GM19455 (cell line): ENCODE data around the gene ZNF296.

Source experiments
- ATAC-seq: cut with Tn5 transposase; IDR thresholded peaks from one replicate; pipeline ENCODE4 v1.9.1; 2021; ENCODE audit not compliant: unreplicated experiment

ZNF296 gene

DNA sequence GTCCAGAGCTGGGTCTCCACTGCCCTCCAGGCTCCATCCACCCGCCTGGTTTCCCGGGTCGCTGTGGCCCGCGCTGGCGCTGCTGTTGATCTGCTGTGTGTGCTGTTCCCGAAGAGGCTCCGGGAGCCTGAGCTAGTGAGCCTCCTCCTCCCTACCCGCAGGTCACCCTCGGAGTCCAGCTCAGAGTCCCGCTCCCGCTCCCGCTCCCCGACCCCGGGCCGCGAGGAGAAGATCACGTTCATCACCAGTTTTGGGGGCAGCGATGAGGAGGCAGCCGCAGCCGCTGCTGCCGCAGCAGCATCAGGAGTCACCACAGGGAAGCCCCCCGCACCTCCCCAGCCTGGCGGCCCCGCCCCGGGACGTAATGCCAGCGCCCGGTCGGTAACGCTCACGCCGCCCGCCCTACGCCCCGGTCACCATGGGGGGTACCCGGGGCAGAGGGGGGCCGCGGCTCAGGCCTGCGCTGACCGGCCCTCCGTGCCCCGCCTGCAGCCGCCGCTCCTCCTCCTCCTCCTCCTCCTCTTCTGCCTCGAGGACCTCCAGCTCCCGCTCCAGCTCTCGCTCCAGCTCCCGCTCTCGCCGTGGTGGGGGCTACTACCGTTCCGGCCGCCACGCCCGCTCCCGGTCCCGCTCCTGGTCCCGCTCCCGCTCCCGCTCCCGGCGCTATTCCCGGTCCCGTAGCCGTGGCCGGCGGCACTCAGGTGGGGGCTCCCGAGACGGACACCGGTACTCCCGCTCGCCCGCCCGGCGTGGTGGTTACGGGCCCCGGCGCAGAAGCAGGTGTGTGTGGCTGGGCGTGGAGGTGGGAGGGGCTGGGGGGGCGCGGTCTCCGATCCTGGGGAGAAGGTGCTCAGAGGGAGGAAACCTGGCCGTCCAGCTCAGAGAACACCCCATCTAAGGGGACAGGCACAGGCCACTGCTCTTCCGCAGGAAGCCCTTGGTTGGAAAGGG lies 12.2 kb downstream of the ZNF296 start:
- no peak for ATAC-seq

DNA sequence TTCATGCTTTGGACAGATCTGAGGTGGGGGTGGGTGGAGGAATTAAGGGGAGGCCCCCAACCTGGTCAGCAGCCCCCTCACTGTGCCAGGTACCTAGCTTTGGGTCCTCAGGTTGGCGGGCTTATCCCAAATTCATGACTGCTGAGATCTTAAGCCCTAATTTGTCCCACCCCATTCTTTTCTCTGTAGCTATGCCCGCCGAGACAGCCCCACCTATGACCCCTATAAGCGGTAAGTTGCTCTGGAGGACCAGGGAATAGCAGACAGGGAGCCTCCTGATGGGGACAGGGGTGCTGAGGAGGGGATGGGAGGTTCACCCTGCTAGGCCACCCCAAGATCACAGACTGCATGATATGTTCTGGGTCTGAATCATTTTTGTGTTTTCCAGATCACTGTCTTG lies 14.3 kb downstream of the ZNF296 start:
- ATAC-seq, result no peak

DNA sequence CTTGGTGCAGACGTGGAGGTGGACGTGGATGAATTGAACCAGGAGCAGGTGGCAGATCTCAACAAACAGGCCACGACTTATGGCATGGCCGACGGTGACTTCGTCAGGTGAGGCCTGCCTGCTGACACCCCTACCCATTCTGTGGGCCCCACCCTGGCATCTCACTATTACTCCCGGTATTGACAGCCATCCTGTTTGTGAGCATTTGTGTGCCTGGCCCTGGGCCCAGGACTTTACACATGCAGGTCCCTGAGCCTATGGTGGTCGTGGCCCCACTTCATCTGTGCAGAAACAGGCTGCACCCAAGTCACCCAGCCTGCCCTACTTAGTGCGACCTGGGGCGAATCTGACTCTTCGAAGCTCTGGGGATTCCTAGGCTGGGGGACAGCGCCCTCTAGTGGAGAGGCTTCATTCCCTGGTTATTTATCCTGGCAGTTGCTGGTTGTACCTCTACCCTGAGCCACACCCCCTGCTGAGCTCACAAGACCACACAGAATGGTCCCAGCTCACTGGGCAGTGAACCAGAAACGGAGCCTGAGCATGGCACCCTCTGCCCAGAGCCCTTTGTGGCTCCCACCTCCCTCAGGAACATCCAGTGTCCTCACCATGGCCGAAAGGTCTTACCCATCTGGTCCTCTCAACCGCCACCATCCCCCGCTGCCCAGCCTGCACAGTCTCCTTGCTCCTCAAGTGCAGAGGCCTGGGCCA lies 16.9 kb downstream of the ZNF296 start:
- no peak for ATAC-seq

DNA sequence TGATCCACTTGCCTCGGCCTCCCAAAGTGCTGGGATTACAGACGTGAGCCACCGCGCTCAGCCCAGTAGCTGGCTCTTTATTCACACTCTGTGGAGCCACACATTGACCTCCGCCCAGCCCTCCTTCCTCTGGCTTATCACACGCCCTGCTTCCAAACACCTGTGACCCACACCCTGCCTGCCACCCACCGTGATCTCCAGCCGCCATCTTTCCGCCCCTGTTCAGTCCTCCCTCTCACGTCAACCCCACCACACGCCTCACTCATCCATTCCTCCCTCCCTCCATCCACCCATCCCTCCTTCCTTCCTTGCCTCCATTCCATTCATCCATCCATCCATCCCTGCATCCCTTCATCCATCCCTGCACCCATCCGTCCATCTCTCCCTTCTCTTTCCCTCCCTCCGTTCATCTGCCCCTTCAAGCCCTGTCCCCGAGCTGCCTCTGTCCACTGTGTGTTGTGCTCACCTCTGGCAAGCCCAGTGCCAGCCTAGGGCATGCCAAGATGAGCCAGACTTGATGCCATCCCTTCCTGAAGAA lies 17.6 kb downstream of the ZNF296 start:
- no peak for ATAC-seq

DNA sequence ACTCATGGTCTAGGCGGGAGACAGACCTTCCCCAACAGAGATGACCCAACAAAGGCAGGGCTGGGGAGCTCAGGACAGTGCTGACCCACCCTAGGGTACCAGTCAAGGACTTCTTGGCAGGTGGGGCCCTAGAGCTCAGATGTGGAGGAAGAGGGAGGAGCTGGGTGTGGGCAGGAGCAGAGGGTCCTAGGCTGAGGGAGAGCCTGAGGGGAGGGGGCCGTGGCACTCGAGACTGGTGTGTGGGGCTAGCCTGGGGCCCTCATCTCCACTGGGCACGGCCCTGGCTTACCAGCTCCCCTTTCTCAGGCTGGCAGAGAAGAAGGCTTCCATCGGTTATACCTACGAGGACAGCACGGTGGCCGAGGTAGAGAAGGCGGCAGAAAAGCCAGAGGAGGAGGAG lies 18.8 kb downstream of the ZNF296 start:
- no peak for ATAC-seq

DNA sequence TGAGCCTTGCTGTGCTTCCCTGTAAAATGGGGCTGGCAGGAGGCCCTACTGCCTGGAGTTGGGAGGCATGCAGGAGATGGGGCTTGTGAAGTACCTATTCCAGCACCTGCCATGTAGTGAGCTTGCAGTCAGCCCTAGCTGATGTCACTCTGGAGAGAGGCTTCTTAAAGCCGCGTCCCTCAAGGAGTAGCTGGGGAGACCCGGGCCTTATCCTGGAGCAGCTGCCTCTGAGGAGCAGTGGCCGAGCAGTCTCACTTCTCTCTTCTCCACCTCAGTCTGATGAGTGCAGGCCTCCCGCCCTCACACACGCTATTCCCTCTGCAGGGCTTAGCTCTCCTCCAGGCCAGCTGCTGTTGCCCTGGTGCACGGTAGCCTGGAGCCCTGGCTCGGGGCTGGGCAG lies 19.4 kb downstream of the ZNF296 start:
- ATAC-seq, result no peak

DNA sequence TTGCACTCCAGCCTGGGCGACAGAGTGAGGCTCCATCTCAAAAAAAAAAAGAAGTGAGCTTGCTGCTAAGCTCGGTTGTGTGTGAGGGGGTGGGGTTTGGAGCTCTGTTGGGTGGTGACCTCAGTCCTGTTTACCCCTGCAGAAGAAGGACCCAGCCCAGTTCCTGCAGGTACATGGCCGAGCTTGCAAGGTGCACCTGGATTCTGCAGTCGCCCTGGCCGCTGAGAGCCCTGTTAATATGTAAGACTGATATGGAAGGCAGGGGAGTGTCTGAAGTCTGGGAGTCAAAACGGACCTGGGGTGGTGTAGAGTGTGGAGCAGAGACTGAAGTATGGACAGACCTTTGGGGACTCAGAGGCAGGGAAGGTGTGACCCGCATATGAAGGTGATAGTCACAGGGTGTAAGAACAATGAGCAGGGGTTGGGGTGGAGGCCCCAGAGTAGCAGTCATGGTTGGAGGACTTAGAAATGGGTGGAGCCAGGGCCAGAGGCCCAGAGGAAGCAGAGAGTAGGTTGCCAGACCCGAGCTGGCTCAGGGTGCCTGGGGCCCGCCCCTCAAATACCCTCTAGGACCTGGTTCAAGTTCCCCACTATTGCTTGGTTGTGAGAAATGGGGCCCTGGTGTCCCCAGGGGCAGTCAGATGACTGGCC lies 24.2 kb downstream of the ZNF296 start:
- no peak for ATAC-seq

DNA sequence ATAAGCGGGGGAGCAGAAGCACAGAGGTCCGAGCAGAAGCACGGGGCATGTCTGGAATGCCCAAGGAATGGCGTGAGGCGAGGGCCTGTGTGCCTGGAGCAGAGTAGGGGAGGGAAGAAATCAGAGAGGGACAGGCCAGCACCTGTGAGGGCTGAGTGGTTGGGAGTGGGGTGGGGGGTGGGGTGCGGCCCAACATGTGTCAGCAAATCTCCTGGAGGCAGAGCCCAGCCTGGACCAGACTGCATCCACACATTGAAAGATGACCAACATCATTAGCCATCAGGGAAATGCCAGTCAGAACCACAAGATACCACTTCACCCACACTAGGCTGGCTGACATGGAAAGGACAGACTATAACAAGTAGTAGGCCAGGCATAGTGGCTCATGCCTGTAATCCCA lies 26.2 kb downstream of the ZNF296 start:
- no peak for ATAC-seq

DNA sequence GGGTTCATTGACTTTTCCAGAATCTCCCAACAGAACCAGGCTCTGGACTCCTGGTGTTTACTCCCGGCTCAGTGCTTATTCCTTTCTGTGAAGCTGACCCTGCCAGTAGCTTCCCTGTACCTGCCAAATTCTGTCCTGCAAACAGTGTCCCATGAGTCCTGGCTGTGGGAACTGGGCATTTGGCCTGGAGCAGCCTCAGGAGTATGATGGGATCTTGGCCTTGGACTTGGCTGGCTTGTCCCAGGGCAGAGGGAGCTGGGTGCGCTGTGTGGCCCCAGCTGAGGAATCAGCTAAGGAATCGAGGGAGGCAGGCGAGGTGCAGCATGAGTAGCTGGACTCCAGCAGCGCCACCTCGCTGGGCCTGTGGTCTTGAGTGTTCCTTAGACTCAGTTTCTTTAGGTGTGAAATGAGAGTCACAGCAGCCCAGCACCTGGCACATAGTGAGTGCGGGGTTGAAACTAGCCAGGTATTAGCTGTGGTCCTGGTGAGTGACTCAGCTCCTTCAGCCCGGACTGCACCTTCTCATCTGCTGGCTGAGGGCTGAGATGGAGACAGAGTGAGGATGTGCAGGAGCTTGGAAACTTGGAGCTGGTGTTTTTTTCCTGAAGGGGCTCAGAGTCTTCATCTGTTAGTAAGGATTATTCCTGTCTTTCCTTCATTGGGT lies 27.1 kb downstream of the ZNF296 start:
- no peak for ATAC-seq

DNA sequence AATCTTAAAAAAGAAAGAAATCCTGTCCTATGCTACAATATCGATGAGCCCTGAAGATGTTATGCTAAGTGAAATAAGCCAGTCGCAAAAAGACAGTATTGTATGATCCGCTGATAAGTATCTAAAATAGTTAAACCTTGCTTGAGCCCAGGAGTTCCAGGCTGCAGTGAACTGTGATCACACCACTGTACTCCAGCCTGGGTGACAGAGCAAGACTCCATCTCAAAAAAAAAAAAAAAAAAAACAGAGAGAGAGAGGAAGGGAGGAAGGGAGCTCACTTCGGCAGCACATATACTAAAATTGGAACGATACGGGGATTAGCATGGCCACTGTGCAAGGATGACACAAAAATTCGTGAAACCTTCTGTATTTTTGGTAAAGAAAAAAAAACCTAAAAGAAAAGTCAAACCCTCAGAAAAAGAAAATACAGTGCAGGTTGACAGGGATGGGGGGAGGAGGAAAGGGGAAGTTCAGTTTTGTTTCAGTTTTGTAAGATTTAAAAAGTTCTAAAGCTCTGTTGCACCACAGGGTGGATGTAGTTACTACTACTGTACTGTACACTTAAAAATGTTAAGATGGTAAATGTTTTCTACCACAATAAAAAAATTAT lies 29.0 kb downstream of the ZNF296 start:
- ATAC-seq, result no peak

DNA sequence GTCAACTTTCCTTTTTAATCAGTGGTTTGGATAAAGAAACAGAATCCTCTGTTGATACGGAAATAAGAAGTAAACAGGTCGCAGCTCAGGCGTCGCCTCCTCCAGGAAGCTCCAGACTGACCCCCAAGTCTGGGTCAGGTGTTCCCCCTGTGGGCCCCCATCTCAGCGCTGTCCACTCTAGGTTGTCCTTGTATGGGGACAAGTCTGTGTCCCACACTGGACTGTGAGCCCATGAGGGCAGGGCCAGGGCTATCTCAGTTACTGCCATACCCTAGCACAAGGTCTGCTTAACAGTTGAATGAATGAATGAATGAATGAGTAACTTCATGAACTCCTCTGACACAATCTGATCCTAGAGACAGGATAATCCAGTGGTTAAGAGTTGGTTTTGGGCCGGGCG lies 29.9 kb downstream of the ZNF296 start:
- ATAC-seq, result no peak

DNA sequence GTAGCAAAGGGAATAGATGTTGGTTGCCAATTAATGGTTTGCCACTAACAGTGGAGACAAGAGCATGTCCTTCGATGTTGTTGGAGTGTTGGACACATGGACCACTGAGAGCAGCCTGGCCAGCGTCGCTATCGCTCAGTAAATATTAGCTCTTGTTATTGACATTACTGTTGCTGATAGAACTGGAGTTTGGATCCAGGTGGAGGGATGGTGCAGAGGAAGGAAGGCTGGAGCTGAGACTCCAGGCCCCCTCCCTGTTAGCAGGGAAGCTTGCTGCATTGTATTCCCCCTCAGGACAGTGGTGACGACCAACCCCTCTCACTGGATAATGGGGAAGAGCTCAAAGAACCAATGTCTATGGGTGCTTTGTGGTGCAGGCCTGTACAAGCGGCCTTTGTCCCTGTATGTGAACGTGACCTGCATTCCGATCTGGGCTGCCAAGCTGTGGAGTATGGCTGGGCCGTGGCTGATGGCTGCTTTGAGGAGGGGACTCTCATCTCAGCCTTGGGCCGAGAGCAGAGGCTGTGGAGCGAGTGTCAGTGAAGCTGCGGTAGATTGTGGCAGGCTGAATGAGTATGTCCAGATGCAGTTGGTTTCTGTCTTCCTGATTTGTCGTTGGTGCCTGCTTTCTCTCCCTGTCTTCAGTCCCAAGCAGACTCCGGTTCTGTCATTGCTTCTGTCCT lies 30.5 kb downstream of the ZNF296 start:
- ATAC-seq, result no peak

DNA sequence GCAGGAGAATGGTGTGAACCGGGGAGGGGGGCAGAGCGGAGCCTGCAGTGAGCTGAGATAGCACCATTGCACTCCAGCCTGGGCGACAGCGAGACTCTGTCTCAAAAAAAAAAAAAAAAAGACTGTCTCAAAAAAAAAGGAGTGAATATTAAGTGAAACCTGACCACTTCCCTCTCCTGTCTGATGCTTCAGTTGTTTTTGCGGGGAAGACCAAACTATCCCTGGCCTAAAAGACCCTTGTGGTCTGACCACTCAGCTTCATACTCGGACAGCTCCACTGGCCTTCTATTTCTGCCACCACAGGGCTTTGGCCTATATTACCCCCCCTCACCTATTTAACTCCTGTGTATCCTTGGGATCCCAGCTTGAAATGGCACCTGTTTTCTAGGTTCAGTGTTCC lies 35.2 kb downstream of the ZNF296 start:
- ATAC-seq, result no peak

DNA sequence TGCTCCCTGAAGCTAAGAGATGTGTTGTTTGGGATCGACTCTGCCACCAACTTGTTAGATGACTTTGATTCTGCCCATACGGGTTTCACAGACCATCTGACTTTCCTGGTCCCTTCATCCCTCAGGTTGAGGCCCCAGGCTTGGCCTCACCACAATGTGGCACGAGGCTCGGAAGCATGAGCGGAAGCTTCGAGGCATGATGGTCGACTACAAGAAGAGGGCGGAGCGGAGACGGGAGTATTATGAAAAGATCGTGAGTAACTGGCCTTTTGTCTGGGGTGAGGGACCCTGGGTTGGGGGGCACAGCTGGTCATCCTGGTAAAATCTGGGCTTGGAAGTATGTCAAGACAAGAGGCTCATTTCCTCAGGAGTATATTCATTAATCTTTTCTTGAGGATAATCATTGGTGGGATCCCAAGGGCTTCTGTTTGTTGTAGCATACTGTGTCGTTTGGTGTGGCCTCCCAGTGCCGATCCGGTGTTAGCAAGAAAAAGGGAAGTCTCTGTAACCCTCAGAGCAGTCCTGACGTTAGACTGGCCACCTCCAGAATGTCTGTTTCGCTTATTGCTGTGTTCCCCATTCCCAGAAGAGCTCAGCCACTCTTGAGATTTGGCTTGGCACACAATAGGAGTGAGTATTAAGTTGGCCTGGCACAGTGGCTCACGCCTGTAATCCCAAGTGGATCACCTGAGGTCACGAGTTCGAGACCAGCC lies 36.1 kb downstream of the ZNF296 start:
- ATAC-seq, result no peak

DNA sequence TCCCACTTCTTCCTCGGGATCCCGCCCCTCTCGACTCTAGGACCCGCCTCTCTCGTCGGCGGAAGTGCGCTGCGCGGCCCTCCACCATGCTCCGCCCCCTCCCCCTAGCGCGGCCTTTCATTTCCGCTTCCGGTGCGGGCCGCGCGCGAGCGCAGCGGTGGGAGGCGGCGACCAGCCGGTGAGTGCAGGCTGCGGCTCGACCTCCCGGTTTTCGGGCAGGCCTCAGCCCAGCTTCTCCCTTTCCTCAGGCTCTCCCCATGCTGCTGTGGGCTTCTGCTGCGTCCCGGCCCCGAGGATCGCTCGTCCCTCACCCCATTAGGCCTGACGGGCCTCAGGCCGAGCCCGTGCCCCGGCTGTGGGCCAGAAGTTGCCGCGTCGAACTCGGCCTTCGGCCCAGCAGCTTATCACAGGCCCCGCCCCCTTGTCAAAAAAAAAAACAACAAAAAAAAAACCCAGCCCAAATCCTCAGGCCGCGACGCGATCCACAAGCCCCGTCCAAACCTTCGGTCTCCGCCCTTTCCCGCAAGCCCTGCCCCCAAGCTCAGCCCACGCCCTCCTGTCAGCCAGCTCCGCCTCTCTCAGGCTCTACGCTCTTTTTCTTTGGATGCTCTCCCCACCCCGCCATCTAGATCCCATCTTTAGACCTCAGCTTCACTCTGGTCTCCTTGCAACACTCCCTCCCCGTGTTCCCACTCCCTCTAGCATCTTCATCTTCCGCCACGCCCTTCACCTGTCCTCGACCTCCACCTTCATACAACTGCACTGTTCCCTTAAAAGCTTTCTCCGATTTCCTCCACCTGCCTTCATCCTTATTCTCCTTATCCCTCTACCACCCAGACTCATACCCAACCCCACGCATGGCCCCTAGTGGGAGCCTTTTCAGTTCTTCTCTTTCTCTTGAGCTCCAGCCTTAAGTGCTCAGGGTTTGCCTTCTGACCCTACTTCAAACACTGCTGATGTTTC lies 37.1 kb downstream of the ZNF296 start, which contains the start of gene CLASRP:
CLASRP (plus strand) TSS at position 115 of the 963 bp plus-strand sequence. CDS start 1,168 bp downstream, outside the sequence.
- peak; percentile 75 for ATAC-seq

DNA sequence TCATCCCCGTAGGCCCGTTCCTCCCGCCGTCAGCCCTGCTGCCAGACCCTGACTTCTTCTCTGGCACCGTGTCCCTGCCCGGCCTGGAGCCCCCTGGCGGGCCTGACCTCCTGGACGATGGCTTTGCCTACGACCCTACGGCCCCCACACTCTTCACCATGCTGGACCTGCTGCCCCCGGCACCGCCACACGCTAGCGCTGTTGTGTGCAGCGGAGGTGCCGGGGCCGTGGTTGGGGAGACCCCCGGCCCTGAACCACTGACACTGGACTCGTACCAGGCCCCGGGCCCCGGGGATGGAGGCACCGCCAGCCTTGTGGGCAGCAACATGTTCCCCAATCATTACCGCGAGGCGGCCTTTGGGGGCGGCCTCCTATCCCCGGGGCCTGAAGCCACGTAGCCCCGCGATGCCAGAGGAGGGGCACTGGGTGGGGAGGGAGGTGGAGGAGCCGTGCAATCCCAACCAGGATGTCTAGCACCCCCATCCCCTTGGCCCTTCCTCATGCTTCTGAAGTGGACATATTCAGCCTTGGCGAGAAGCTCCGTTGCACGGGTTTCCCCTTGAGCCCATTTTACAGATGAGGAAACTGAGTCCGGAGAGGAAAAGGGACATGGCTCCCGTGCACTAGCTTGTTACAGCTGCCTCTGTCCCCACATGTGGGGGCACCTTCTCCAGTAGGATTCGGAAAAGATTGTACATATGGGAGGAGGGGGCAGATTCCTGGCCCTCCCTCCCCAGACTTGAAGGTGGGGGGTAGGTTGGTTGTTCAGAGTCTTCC lies 38.7 kb downstream of the ZNF296 start:
- ATAC-seq, result no peak

DNA sequence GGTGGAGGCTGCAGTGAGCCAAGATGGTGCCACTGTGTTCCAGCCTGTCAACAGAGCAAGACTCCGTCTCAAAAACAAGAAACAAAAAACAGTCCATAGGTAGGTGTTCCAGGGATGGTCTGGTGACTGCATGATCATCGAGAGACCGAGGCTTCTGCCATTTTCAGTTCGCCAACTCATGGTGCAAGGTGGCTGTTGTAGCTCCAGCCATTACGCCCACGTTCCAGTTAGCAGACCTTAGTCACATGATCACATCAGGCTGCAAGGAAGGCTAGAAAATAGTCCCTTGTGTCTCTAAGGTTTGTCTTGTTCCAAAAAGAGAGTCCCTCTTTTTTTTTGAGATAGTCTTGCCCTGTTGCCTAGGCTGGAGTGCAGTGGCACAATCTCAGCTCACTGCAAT lies 40.5 kb downstream of the ZNF296 start:
- ATAC-seq, result no peak
